WI38 (cell line): ENCODE results near the gene ATP6V1B1.

Source experiments
- H3K4me3 ChIP-seq: 2 replicates; pipeline ENCODE4 v1.5.1; 2011; ENCODE audit warnings: low read depth, mild to moderate bottlenecking, control low read depth, low read length
- TF ChIP-seq, protein P1 (sequence below): IDR thresholded peaks from 2 replicates; pipeline ENCODE4 v1.5.1; 2012; ENCODE audit warnings: low read depth, mild to moderate bottlenecking, control low read depth, low read length

The ATP6V1B1 gene

DNA sequence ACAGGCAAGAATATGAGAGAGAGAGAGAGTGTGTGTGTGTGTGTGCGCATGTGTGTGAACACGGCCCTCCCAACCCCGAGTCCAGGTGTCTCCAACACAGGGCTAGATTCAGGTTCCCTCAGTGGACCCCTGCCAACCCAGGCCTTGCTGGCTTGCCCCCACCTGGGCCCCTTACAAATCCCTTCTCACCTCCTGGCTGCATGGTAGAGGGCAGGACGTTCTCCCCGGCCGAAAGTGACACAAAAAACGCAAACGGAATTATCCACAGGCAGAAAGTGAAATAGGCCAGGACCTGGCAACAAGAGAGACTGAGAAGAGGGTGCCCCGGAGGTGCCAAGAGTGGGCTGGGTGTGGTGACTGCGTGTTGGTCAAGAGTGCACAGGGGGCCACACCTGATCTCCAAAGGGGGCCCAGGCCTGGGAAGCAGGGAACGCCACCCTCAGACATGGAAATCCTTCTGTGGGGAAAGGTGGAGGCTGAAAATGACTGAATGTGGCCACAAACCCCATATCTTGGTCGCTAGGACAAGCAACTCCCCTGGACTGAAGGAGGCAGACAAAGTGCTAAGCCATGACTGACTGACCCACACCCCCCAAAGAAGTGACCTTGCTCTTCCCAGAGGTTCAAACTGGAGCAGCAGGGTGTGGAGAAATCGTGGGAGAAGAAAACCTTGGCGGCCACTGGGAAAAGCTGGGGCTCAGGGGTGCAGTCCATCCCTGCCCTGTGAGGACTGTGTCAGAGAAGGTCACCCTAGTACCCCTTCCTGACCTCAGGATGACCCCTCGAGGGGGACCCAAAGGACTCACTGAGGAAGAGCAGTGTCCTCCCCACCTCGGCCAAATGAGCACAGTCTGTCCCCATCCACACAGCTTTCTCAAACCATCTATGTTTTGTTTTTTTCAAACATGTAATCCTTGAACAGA, 53.3 kb downstream of the ATP6V1B1 start:
- TF ChIP-seq, protein P1, sequence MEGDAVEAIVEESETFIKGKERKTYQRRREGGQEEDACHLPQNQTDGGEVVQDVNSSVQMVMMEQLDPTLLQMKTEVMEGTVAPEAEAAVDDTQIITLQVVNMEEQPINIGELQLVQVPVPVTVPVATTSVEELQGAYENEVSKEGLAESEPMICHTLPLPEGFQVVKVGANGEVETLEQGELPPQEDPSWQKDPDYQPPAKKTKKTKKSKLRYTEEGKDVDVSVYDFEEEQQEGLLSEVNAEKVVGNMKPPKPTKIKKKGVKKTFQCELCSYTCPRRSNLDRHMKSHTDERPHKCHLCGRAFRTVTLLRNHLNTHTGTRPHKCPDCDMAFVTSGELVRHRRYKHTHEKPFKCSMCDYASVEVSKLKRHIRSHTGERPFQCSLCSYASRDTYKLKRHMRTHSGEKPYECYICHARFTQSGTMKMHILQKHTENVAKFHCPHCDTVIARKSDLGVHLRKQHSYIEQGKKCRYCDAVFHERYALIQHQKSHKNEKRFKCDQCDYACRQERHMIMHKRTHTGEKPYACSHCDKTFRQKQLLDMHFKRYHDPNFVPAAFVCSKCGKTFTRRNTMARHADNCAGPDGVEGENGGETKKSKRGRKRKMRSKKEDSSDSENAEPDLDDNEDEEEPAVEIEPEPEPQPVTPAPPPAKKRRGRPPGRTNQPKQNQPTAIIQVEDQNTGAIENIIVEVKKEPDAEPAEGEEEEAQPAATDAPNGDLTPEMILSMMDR = no peak
- H3K4me3 ChIP-seq = no peak overlapping the region

DNA sequence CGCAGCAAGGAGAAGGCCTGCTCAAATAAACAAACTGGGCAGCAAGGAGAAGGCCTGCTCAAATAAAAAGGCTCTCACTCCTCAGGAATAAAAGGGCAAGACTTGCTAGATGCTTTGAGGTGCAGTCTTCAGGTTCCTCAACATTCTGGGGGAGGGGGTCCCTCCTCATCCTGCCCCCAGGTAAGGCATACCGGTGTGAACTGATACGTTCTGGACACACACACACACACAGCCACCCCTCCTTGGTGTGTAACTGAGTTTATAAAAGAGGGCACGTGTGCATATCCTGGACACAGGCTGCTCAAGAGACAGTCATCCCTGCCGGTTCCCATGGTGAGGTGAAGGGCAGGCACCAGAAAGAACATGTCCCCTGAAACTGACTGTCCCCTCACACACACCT, 54.5 kb downstream of the ATP6V1B1 start:
- TF ChIP-seq, protein P1 = no peak
- no peak overlapping the region for H3K4me3 ChIP-seq

DNA sequence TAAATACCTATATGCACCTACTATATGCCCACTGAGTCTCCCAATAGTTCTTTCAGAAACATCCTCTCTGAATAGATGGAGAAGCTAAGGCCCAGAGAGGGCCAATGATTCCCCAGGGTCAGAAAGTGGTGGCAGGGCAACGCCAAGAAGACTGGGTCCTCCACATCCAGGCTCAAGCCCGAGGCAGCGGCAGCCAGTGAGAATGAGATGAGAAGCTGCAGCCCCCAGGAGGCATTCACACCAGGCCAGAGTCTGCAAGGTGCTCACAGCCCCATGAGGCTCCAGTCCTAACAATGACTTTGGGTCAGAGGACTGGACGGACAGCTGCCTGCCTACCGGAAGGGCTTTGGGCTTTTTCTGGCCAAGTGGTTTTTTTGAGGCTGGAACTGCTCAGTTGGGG, 55.4 kb downstream of the ATP6V1B1 start:
- TF ChIP-seq, protein P1 = no peak
- no peak overlapping the region for H3K4me3 ChIP-seq

DNA sequence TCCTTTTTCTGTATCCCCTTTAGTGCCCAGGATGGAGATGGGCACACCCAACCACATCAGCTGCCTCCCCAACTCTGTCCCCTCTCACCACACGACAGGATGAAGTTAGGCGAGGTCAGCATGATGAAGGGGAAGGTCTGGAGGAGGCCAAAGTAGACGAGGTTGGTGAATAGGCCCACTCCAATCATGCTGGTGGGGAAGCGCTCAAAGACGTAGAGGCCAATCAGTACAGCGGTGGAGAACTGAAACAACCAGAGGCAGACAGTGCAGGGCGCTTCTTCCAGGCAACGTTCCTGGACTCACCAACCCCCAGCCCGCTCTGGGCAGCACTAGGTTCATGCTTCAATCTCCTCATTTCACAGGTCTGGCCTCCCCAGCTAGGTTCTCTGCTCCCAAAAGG, 56.0 kb downstream of the ATP6V1B1 start:
- H3K4me3 ChIP-seq = no peak overlapping the region
- TF ChIP-seq, protein P1 = no peak

DNA sequence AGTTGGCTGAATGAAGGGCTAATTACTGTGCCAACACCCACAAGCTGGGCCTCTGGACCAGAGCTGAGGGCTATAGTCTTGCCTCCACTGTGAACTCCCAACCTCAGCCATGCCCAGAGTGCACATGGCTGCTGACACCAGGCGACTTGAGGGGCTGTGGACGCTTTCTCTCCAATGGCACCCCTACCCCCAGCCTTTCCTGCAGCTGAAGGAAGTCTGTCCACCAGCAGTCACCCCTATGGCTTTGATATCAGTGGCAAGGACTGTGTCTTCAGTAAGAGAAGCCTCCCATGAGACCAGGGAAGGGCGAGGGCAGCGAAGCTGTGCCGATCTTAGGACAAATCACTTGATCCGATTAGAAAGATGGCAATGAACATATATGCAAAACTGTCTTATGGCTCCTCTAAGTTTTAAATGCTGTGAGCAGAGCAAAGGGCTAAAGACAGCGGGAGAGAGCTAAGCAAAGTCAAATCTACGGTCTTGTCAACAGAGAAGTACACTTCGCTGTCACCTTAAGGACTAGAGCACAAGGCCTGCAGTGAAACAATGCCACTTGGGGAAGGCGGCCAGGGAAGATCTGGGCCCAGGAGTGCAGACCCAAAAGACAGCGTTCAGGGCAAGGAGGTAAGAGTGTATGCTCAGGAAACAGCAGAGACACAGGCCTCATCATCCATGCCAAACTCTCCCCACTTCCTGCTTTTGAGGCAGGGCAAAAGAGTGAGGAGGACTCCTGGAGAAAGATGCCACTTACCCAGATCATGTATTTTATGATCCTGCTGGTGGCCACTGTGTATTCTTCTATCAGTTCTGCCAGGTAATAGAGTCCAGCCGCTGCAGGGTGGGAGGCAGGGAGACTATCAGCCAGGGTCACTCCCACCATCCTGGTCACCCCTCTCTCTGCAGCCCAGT, 57.5 kb downstream of the ATP6V1B1 start:
- TF ChIP-seq, protein P1 = no peak
- H3K4me3 ChIP-seq = peak overlapping the region; percentile 73

DNA sequence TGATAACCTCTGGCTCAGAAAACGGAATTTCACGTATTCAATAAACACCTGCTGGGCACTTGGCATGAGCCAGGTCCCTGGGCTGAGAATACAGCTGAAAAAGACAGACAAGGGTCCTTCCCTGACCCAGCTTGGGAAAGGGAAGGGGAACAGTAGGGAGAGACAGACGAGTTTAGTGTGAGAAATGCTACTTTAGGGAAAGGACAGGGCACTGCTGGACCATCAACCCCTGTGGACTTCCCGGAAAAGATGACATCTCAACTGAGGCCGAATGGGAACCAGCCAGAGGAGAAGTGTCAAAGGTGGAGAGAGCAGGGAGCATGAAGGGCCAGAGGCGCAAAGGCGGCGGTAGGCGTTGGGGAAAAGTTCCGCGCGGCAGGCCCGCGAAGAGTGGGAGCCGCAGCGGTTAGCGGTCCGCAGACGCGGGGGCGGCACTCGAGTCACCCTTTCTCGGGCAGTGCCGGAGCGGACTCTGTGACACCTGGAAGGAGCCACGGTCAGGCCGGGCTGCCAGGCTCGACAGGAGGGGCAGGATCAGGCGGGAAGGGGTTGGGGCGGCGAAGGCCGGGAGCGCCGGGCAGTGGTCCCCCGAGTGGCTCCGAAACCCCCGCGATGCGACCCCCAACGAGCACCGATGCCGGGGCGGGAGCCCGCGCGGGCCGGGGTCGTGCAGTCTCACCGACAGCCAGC, 58.5 kb downstream of the ATP6V1B1 start:
- peak overlapping the region; percentile 73 for H3K4me3 ChIP-seq
- TF ChIP-seq, protein P1 = no peak
